Hepatocyte (in vitro differentiated cells): Measurements from ENCODE around the gene IL15.

Experiments
- CTCF ChIP-seq: fragments of 200-600 bp; sonication (generic); IDR thresholded peaks from 2 replicates; pipeline ENCODE4 v1.5.1; 2016; ENCODE audit warnings: antibody characterized with exemption, mild to moderate bottlenecking; ENCODE audit not compliant: poor library complexity
- EZH2 ChIP-seq: fragments of 200-600 bp; sonication (generic); IDR thresholded peaks from 2 replicates; pipeline ENCODE4 v1.6.1; 2016; ENCODE audit warnings: antibody characterized with exemption, mild to moderate bottlenecking, borderline replicate concordance
- EZH2phosphoT487 ChIP-seq: fragments of 200-600 bp; sonication (generic); IDR thresholded peaks from one replicate; pipeline ENCODE4 v1.6.1; 2018; ENCODE audit warnings: antibody characterized with exemption, mild to moderate bottlenecking, low read depth, moderate library complexity; ENCODE audit not compliant: unreplicated experiment, severe bottlenecking

DNA sequence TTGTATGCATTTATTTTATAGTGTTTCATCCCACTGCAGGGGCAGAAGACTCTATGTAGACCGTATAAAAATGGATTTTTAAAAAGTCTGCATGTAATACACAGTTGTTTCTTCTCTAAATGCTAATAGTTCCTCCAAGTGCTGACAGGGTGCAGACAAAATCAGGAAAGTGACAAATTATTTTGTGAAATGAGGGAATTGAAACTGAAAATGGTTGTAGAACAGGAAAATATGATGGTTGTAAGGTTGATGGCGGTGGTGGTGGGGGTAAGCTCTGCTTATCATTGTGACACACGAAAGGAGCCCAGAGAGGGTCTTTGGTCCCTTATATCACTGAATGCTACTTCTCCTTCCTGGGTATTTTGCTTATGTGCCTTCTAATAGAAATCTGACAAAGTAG lies 4.3 kb downstream of the IL15 start:
- TF ChIP-seq CTCF, result no peak
- no peak for TF ChIP-seq EZH2
- no peak for TF ChIP-seq EZH2phosphoT487
